GM12892 (cell line): ENCODE data around the gene WWOX.

Experiments used
- POLR2A ChIP-seq: IDR thresholded peaks from 2 replicates; pipeline ENCODE4 v1.6.1; 2011; ENCODE audit warnings: low read depth, low read length, control low read depth
- POLR2AphosphoS5 ChIP-seq: IDR thresholded peaks from 2 replicates; pipeline ENCODE4 v1.6.1; 2011; ENCODE audit warnings: low read depth, low read length, control low read depth

GRCh38 chr16:78425891-78426510, 326.5 kb downstream of the WWOX start:
- TF ChIP-seq POLR2A (no peak), POLR2AphosphoS5 (no peak)
